Upper lobe of right lung (tissue), 1 donor: ENCODE data around the gene PALM. TPM values are rescaled to one million over a fixed set of nuclear protein-coding genes. Genes with fewer than 3 reads are reported as not detected.

Experiments
- ATAC-seq: fragments of 200-7000 bp; cut with Tn5 transposase; one replicate; pipeline ENCODE4 v1.9.1; 2020; ENCODE audit warnings: mild to moderate bottlenecking, moderate library complexity
- DNase-seq: peaks from one replicate; pipeline ENCODE4 v3.0.0-alpha.2; 2020
- H3K27ac ChIP-seq: fragments of 200-600 bp; one replicate; pipeline ENCODE4 v1.8.0; 2022
- H3K27me3 ChIP-seq: fragments of 200-600 bp; one replicate; pipeline ENCODE4 v1.8.0; 2022; ENCODE audit warnings: mild to moderate bottlenecking
- H3K36me3 ChIP-seq: fragments of 200-600 bp; one replicate; pipeline ENCODE4 v1.8.0; 2022
- H3K4me1 ChIP-seq: fragments of 200-600 bp; one replicate; pipeline ENCODE4 v1.8.0; 2022
- H3K4me3 ChIP-seq: fragments of 200-600 bp; one replicate; pipeline ENCODE4 v1.8.0; 2022; ENCODE audit warnings: mild to moderate bottlenecking
- H3K9me3 ChIP-seq: fragments of 200-600 bp; one replicate; pipeline ENCODE4 v1.8.0; 2022
- intact Hi-C: fragments of 100-400 bp; cut with DNase I; formaldehyde crosslinking; loops from one replicate; pipeline ENCODE4 v1.11.0; 2022
- total RNA-seq: library from RNA; stranded (reverse); fragmentation: NEBNext Ultra II Directional; extraction: Animal tissue kit (Norgen Biotek cat#: 25700); gene quantifications from one replicate; pipeline ENCODE4 v1.2.1, GENCODE V29; 2021
- TF ChIP-seq, protein P1 (sequence below): fragments of 200-600 bp; IDR thresholded peaks from one replicate; pipeline ENCODE4 v1.8.0; 2022; ENCODE audit warnings: antibody characterized with exemption
- donor health status: DM: no; HTN: yes; CAD: no; lungs with severe emphysema.

PALM gene
- total RNA-seq, 1 donor from 2014 or later = 56.9 TPM

DNA sequence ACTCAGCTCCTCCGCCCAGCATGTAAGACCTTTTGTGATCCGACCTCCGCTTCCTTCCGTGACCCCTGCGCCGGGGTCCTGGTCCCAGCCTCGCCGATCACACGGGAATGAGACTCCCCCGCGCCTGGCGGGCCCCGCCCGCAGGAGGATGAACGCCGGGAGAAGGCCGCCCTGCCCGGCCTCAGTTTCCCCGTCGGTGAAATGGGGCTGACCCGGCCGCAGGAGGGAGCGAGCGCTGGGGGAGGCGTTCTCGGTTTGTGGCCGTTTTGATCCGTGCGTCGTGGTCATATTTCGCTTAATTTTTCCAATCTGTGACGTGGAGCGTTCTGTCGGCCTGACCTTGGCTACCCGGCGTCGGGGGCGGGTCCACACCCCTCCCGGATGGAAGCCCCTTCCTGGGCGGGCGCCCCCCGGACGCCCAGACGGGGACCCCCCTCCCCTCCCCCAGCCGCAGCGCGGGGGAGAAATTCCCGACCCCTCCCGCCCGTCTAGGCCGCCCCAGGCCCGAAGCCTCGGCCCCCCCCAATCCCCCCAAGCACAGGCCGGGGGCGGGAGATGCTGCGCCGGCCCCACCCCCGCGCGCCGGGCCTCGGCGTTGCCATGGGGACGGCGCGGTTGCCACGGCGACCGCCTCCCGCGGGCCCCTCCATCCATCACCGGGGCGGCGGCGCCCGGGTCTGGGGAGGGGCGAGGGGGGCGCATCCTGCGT is 11.1 kb downstream of the PALM start:
- H3K4me3 ChIP-seq = no peak overlapping the region
- no peaks in the 10 kb centered on the region for H3K9me3 ChIP-seq
- H3K27ac ChIP-seq = peak overlapping the region; percentile 65
- intact Hi-C loops = no loop called here
- H3K36me3 ChIP-seq = no peaks in the 10 kb centered on the region
- ATAC-seq (no peak), DNase-seq (no peak)
- TF ChIP-seq, protein P1, sequence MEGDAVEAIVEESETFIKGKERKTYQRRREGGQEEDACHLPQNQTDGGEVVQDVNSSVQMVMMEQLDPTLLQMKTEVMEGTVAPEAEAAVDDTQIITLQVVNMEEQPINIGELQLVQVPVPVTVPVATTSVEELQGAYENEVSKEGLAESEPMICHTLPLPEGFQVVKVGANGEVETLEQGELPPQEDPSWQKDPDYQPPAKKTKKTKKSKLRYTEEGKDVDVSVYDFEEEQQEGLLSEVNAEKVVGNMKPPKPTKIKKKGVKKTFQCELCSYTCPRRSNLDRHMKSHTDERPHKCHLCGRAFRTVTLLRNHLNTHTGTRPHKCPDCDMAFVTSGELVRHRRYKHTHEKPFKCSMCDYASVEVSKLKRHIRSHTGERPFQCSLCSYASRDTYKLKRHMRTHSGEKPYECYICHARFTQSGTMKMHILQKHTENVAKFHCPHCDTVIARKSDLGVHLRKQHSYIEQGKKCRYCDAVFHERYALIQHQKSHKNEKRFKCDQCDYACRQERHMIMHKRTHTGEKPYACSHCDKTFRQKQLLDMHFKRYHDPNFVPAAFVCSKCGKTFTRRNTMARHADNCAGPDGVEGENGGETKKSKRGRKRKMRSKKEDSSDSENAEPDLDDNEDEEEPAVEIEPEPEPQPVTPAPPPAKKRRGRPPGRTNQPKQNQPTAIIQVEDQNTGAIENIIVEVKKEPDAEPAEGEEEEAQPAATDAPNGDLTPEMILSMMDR = no peak
- H3K4me1 ChIP-seq = peaks cover 12% of the 10 kb centered on the region
- peaks cover 16% of the 10 kb centered on the region for H3K27me3 ChIP-seq

DNA sequence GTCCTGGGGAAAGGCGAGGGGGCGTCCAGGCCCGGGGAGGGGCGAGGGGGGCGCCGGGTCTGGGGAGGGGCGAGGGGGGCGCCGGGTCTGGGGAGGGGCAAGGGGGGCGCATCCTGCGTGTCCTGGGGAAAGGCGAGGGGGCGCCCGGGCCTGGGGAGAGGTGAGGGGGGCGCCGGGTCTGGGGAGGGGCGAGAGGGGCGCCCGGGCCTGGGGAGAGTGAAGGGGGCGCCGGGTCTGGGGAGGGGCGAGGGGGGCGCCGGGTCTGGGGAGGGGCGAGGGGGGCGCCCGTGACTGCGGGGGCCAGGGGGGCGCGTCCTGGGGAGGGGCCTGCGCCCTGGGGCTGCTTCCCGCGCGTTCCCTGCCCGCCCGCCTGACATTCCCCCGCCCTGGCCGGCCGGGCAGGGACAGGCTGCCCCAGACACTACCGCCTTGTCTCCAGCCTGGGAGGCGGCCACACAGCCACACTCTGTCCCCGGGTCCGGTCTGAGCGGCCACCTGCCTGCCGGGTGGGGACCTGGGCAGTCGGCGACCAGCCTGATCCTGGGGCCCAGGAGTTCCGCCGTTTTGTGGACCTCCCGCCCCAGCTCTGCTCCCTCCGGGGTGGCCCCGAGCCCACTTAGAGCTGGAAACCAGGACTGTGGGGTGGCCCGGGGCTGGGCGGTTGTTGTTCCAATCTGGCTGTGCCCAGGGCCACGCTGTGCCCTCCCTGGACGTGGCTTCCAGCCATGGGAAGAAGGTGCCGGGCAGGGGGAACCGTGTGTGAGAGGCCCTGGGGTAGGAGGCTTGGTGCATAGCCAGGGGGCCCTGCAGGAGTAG is 11.8 kb downstream of the PALM start:
- Histone ChIP-seq H3K4me1 (peaks cover 12% of the 10 kb centered on the region), H3K4me3 (no peak overlapping the region), H3K9me3 (no peaks in the 10 kb centered on the region), H3K27me3 (peaks cover 16% of the 10 kb centered on the region), H3K36me3 (no peaks in the 10 kb centered on the region), H3K27ac (no peak overlapping the region)
- TF ChIP-seq, protein P1 = no peak
- DNase-seq = no peak
- ATAC-seq = peak; percentile 24
- intact Hi-C loops = no loop called here

DNA sequence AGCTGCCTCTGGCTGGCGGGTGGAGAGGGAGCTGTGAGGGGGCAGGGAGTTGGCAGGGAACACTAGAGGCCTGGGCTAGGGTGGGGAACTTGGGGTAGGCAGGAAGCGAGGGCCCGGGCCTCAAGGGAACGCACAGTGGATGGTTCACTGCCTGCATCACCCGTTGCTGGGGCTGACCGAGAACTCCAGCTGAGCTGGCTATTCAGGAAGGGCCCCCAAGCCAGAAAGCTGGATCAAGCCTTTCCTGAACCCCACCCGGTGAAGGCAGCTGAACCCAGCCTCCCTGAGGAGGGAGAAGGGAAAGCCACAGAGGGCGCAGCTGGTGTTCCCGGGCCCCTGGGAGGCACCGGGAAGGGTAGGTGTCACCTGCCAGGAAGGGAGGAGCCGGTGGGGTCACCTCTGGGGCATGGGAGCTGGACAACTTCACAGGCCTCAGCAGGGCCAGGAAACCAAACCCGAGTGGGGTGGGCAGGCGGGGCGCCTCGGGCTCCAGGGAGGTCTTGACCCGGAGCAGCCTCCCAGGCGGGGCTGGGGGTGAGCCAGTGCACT is 13.9 kb downstream of the PALM start:
- Histone ChIP-seq H3K27ac (no peak overlapping the region), H3K27me3 (peaks cover 16% of the 10 kb centered on the region), H3K4me3 (no peak overlapping the region), H3K9me3 (no peaks in the 10 kb centered on the region), H3K4me1 (peaks cover 12% of the 10 kb centered on the region), H3K36me3 (no peaks in the 10 kb centered on the region)
- intact Hi-C loops = no loop called here
- ATAC-seq (peak; percentile 5), DNase-seq (no peak)
- TF ChIP-seq, protein P1 = no peak

DNA sequence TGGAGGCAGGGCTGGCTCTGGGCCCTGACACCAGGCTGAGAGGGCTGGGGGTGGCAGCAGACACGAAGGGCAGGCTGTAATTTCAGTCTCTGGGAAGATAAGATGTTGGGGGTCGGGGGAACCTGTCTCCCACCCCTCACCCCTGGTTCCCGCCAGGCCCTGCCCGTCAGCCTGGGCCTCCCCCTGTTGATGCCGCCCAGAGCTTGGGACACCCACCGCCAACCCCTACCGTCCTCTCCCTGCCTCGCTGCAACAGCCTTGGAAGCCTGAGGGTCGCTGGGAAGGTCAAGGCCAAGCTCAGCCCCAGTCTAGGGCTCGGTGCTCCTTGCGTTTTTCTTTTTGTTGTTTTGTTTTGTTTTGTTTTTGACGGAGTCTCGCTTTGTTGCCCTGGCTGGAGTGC is 14.5 kb downstream of the PALM start:
- ATAC-seq (no peak), DNase-seq (no peak)
- Histone ChIP-seq H3K4me3 (no peak overlapping the region), H3K27me3 (peaks cover 16% of the 10 kb centered on the region), H3K27ac (no peak overlapping the region), H3K36me3 (no peaks in the 10 kb centered on the region), H3K4me1 (peaks cover 11% of the 10 kb centered on the region), H3K9me3 (no peaks in the 10 kb centered on the region)
- intact Hi-C loops = no loop called here
- TF ChIP-seq, protein P1 = no peak

DNA sequence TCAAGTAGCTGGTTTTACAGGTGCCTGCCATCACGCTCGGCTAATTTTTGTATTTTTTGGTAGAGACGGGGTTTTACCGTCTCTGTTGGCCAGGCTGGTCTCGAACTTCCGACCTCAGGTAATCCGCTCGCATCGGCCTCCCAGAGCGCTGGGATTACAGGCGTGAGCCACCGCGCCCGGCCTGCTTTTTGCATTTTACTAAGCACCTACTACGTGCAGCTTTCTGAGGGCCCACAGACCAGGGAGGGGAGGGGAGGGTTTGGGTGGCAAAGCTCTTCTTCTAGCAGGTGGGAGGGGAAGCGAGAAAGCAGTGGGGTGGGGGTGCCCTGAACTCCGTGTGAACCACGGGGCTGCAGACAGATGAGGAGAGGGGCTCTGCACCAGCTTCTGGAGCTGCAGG is 15.0 kb downstream of the PALM start:
- Histone ChIP-seq H3K9me3 (no peaks in the 10 kb centered on the region), H3K27ac (no peak overlapping the region), H3K4me3 (no peak overlapping the region), H3K4me1 (peaks cover 8% of the 10 kb centered on the region), H3K36me3 (no peaks in the 10 kb centered on the region), H3K27me3 (peaks cover 16% of the 10 kb centered on the region)
- TF ChIP-seq, protein P1 = no peak
- intact Hi-C loops = no loop called here
- ATAC-seq (no peak), DNase-seq (no peak)
